Inferior parietal cortex (tissue), 1 donor: Measurements from ENCODE around the gene COL6A3.

Experiments
- DNase-seq: peaks from one replicate; pipeline ENCODE4 v3.0.0-alpha.2; 2016; ENCODE audit errors: extremely low spot score

Gene COL6A3

GRCh38 chr2:237345891-237346640 is 67.9 kb downstream of the COL6A3 start:
- DNase-seq, result no peak

- DNase-seq, result no peak
Measured at GRCh38 chr2:237345411-237345810, 68.6 kb downstream of the COL6A3 start.

- DNase-seq, result no peak
Measured at GRCh38 chr2:237344942-237345341, 69.0 kb downstream of the COL6A3 start.

- no peak for DNase-seq
Measured at GRCh38 chr2:237343993-237344392, 70.0 kb downstream of the COL6A3 start.

DNA sequence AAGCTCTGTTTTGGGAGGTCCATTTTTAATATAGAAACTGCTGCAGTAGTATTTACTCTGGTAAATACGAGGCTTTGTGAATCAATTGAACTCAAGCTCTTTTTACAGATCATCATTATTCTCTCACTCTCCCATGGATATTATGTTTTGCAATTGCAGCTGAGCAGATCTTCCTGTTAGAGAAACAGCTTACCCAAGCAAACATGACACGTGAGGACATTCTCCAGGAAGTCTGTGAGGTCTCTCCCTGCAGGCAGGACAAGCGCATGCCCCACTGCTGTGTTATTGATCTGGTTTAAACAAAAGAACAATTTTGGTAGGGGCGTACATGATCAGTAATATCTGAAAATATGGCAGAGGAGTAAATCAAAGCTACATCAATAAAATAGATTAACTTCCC is 72.1 kb downstream of the COL6A3 start:
- no peak for DNase-seq

DNA sequence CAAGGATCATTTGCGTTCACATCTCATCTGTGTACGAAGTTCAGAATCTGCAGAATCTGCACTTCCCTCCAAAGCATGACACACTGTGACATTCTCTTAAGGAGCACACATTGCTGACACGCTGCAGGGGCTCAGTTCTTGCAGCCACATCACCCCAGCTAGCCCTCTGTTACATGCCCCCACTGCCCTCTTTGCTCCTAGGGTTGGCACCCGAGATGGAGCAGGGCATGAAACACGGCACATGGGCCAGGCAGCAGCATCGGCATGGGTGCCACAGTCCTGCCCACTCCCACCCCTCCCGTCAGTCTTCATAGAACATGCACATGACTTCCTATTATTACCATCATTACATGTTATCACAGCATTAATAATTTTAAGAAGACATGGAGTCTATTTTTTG is 76.4 kb downstream of the COL6A3 start:
- DNase-seq, result no peak

DNA sequence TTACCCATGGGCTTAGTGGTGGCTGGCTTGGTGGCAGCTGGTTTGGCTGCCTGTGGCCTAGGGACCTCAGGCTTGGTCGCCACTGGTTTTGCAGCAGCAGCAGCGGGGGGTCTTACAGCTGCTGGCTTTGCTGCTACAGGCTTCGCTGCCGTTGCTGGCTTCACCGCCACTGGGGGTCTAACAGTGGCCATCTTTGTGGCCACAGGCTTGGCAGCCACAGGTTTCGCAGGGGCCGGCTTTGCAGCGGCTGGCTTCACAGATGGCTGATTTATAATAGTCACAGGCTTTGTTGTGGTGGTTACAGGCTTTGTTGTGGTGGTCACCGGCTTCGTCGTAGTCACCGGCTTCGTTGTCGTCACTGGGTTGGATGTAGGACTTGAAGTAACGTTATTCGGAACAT is 77.8 kb downstream of the COL6A3 start:
- no peak for DNase-seq

DNA sequence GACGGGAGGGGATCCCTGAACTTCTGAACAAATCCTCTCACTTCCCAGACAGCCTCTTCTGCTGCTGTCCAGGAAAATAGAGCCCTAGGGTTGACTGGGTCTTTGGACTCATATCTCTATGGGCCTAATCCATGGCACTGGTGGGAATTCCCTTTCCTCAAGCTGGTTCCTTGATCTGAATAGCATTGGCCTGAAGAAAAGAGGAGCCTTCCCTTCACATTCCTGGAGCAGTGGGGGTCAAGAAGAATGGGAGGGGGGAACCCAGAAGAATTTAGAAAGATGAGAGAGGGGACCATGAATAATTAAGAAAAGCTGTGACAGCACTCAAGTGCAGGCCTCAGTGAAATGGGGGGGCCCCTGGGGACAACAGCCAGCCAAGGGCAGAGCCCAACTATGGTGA is 80.2 kb downstream of the COL6A3 start:
- no peak for DNase-seq

GRCh38 chr2:237330541-237330940 is 83.4 kb downstream of the COL6A3 start:
- DNase-seq, result no peak

- no peak for DNase-seq
Measured at GRCh38 chr2:237327175-237327950, 86.6 kb downstream of the COL6A3 start.

GRCh38 chr2:237326266-237327171 is 87.4 kb downstream of the COL6A3 start:
- no peak for DNase-seq

DNA sequence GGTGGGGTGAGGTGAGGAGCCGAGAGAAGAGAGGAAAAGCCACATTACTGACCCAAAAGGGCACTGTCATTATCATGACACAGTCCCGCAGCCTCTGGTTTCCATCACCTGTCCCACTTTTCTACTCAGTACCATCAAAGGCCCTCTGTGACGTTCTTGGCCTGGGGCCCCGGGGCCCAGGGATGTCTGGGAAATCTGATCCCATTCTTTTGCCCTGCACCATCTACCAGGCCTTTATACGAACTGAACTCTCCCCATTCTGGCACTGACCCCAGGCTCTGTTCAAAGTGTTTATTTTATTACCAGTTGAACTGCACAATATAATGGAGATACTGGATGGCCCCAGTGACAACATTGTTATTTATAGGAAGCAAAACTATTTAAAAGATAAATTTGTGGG is 89.1 kb downstream of the COL6A3 start:
- no peak for DNase-seq

- DNase-seq, result no peak
Measured at GRCh38 chr2:237324405-237324831, 89.5 kb downstream of the COL6A3 start.

DNA sequence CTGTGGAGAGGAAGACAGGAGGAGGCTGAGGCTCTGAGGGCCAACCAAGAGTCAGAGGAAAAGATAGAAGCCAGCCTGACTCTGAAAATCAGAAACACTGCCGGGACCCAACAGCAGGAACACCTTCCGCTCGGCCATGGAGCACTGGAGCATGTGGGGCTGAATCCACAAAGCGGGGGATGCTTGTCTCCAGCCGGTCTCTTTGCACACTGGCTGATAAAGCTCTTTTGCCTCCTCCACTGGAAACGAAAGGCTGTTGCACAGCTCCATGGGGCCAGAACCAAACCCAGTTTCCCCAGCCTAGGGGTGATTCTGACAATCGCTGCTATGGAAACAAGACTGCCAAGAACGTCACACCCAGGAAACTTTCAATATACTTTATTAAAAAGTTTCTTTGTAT is 90.3 kb downstream of the COL6A3 start:
- no peak for DNase-seq

GRCh38 chr2:237322564-237322963 is 91.4 kb downstream of the COL6A3 start:
- DNase-seq, result no peak

- no peak for DNase-seq
Measured at GRCh38 chr2:237321746-237322145, 92.2 kb downstream of the COL6A3 start.

DNA sequence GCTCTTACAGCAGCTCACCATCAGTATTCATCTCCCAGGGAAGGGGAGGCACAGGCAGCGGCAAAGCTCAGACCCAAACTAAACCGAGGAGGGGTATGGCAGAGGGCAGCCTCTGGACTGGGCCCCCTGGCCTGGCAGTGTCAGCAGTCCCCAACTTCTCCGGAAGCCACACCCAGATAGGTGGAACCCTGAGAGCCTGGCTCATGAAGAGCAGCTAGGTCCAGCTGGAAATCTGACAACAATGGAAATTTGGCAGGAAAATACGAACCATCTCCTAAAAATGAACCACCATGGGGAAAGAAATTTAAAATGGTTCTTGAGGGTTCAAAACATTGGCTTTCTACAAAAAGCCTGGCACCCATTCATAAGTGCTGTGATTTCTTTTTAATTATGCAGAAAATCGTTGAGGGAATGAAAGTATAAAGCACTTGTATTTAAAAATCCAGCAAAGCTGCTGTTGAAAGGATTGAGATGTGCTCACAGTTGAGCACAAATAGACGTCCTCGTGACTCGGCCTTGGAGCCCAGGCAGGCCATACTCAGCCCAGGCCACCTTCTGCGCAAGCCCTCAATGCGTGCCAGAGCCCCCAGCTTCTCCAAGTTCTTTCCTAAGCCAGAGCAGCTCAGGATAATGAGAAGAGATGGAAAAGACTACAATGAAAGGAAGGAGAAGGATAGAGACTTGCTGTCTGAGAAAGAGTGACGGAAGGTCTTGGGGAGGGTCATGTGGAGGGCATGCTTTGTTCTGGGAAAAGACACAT is 93.0 kb downstream of the COL6A3 start:
- DNase-seq, result no peak

- DNase-seq, result no peak
Measured at GRCh38 chr2:237319887-237320286, 94.1 kb downstream of the COL6A3 start.

DNA sequence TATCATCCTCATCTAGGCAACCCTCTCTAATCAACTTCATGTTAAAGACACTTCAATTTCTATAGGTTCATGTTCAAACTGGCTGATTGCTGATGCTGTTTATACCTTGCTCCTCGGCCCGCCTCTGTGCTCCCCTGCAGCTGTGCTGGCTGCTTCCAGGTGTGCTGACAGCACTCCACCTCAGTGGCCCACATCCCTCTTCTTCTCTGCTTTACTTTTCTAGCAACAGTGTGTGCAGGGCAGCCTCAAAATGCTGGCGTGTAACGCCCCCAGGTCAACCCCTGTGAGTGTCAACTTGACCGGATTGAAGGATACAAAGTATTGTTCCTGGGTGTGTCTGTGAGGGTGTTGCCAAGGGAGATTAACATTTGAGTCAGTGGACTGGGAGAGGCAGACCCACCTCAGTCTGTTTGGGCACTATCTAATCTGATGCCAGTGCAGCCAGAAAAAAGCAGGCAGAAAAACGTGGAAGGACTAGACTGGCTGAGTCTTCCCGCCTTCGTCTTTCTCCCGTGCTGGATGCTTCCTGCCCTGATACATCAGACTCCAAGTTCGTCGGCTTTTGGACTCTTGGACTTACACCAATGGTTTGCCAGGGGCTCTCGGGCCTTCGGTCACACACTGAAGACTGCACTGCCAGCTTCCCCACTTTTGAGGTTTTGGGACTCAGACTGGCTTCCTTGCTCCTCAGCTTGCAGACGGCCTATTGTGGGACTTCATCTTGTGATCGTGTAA is 94.7 kb downstream of the COL6A3 start:
- no peak for DNase-seq

GRCh38 chr2:237316339-237316738 is 97.6 kb downstream of the COL6A3 start:
- DNase-seq, result no peak

DNA sequence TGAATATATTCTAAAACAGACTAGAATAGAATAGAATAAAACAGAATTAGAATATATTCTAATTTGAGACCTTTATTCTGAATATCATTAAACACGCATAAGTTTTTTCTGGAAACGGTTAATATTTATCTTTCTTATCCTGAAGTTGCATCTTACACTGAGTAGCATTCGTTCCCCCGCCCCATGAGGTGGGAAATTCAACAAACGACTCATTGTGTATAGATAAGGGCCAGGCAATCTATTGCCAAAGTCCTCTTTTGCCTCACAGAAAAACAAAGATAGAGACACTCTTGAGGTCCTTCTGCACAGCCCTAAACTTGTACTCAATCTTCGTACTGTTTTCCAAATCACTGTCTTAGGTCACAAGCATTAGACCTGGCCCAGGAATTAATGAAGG is 98.1 kb downstream of the COL6A3 start:
- DNase-seq, result no peak
